Activated T-helper 17 cell treated with anti-CD3 and anti-CD28 coated beads, Interleukin-2, amount 50 U/mL, for 72 hours (primary cell): ENCODE data around the gene WWC2. TPM values are rescaled to one million over a fixed set of nuclear protein-coding genes. Genes with fewer than 3 reads are reported as not detected.

Source experiments
- ATAC-seq: fragments of 150-1000 bp; cut with Tn5 transposase; replicated peaks from 2 replicates; pipeline ENCODE4 v1.10.0; 2021; ENCODE audit warnings: mild to moderate bottlenecking, moderate library complexity
- H3K27ac Mint-ChIP-seq: one replicate; pipeline ENCODE4 v1.8.0; 2022; ENCODE audit warnings: mixed read lengths
- H3K27me3 Mint-ChIP-seq: one replicate; pipeline ENCODE4 v1.8.0; 2022; ENCODE audit warnings: mixed read lengths
- H3K36me3 Mint-ChIP-seq: one replicate; pipeline ENCODE4 v1.8.0; 2022; ENCODE audit warnings: low read depth, mild to moderate bottlenecking, mixed read lengths
- H3K4me1 Mint-ChIP-seq: one replicate; pipeline ENCODE4 v1.8.0; 2022; ENCODE audit warnings: mixed read lengths
- H3K4me3 Mint-ChIP-seq: one replicate; pipeline ENCODE4 v1.8.0; 2022; ENCODE audit warnings: mild to moderate bottlenecking, mixed read lengths
- H3K9me3 Mint-ChIP-seq: one replicate; pipeline ENCODE4 v1.8.0; 2022; ENCODE audit warnings: mixed read lengths
- total RNA-seq, 2 donors: library from RNA; stranded (reverse); gene quantifications; one replicate each; pipeline ENCODE4 v1.2.3, GENCODE V29; 2022

Gene WWC2
- total RNA-seq, 2 donors from 2014 or later, result 0.76 to 11.9 TPM

- Mint-ChIP-seq H3K36me3 (no peaks in the 10 kb centered on the region), H3K4me3 (no peak overlapping the region), H3K27ac (no peak overlapping the region), H3K9me3 (no peaks in the 10 kb centered on the region), H3K27me3 (no peaks in the 10 kb centered on the region), H3K4me1 (no peaks in the 10 kb centered on the region)
- no peak for ATAC-seq
Measured at GRCh38 chr4:183202523-183202922, 103.5 kb downstream of the WWC2 start.

- Mint-ChIP-seq H3K27ac (no peak overlapping the region), H3K4me3 (no peak overlapping the region), H3K27me3 (no peaks in the 10 kb centered on the region), H3K4me1 (no peaks in the 10 kb centered on the region), H3K36me3 (no peaks in the 10 kb centered on the region), H3K9me3 (no peaks in the 10 kb centered on the region)
- ATAC-seq, result no peak
Measured at GRCh38 chr4:183204793-183205192, 105.7 kb downstream of the WWC2 start.

GRCh38 chr4:183205193-183205592, 106.1 kb downstream of the WWC2 start:
- Mint-ChIP-seq H3K4me1 (no peaks in the 10 kb centered on the region), H3K27ac (no peak overlapping the region), H3K27me3 (no peaks in the 10 kb centered on the region), H3K36me3 (no peaks in the 10 kb centered on the region), H3K4me3 (no peak overlapping the region), H3K9me3 (no peaks in the 10 kb centered on the region)
- no peak for ATAC-seq

GRCh38 chr4:183205709-183206108, 106.7 kb downstream of the WWC2 start:
- H3K4me3 Mint-ChIP-seq, result no peak overlapping the region
- ATAC-seq, result no peak
- no peaks in the 10 kb centered on the region for H3K36me3 Mint-ChIP-seq
- H3K27ac Mint-ChIP-seq, result no peak overlapping the region
- no peaks in the 10 kb centered on the region for H3K9me3 Mint-ChIP-seq
- H3K27me3 Mint-ChIP-seq, result no peaks in the 10 kb centered on the region
- no peaks in the 10 kb centered on the region for H3K4me1 Mint-ChIP-seq

DNA sequence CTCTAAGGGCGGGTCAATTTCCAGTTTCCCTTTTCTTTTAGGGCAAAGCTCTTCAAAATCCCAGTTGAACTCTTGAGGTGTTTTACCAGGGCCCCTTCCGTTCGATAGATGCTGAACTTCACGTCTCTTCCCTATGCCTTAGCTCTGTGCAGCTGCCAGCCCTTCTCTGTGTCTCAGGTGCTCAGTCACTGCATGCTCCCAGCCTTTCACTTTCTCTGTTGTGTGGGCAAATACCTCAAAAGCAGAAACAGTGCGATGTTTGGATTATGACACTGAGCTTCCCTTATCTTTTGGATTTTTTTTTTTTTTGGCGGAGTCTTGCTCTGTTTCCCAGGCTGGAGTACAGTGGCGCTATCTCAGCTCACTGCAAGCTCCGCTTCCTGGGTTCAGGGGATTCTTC, 112.5 kb downstream of the WWC2 start:
- Mint-ChIP-seq H3K9me3 (no peaks in the 10 kb centered on the region), H3K4me3 (no peak overlapping the region), H3K27me3 (no peaks in the 10 kb centered on the region), H3K36me3 (no peaks in the 10 kb centered on the region), H3K4me1 (no peaks in the 10 kb centered on the region), H3K27ac (no peak overlapping the region)
- ATAC-seq, result no peak

GRCh38 chr4:183213996-183214395, 114.9 kb downstream of the WWC2 start:
- Mint-ChIP-seq H3K9me3 (no peaks in the 10 kb centered on the region), H3K36me3 (no peaks in the 10 kb centered on the region), H3K27ac (no peak overlapping the region), H3K4me3 (no peak overlapping the region), H3K4me1 (no peaks in the 10 kb centered on the region), H3K27me3 (no peaks in the 10 kb centered on the region)
- no peak for ATAC-seq

DNA sequence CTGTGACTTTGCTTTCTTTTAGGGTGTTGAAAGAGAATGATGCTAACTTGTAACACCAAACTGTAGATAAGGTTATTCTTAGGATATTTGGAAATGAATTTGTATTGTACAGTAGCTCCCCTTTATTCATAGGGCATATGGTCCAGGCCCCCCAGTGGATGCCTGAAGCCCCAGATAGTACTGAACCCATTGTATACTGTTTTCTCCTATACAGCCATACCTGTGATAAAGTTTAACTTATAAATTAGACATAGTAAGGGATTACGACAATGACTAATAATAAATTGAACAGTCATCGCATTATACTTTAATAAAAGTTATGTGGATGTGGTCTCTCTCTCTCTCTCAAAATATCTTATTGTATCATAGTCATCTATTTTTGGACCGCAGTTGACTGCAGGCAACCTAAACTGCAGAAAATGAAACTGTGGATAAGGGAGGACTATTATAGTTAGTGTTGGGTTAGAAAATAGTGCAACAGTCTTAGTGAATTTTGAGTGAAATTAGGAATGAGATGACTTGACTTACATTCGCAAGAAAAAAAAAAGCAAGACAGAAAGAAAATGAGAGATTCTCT, 115.9 kb downstream of the WWC2 start:
- no peaks in the 10 kb centered on the region for H3K36me3 Mint-ChIP-seq
- no peaks in the 10 kb centered on the region for H3K27me3 Mint-ChIP-seq
- ATAC-seq, result no peak
- no peak overlapping the region for H3K4me3 Mint-ChIP-seq
- no peaks in the 10 kb centered on the region for H3K4me1 Mint-ChIP-seq
- no peaks in the 10 kb centered on the region for H3K9me3 Mint-ChIP-seq
- H3K27ac Mint-ChIP-seq, result no peak overlapping the region

DNA sequence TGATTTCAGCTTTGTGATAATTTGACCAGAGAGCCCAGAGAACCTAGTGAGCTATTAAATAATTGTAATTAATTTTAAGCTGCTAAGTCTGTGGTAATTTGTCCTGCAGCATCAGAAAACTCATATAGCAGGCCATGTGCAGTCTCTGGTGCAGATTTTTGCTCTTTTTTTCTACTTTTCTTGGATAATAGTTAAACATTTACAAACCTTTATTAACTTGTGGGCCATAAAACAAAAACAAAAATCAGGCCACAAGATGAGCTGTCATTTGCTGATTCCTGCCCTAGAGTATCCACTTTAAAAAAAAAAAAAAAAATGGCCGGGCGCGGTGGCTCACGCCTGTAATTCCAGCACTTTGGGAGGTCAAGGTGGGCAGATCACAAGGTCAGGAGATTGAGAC, 121.2 kb downstream of the WWC2 start:
- no peak overlapping the region for H3K27ac Mint-ChIP-seq
- no peaks in the 10 kb centered on the region for H3K36me3 Mint-ChIP-seq
- no peaks in the 10 kb centered on the region for H3K27me3 Mint-ChIP-seq
- no peaks in the 10 kb centered on the region for H3K4me1 Mint-ChIP-seq
- H3K4me3 Mint-ChIP-seq, result no peak overlapping the region
- ATAC-seq, result no peak
- H3K9me3 Mint-ChIP-seq, result no peaks in the 10 kb centered on the region

GRCh38 chr4:183223053-183223452, 124.0 kb downstream of the WWC2 start:
- Mint-ChIP-seq H3K4me1 (no peaks in the 10 kb centered on the region), H3K9me3 (no peaks in the 10 kb centered on the region), H3K27me3 (no peaks in the 10 kb centered on the region), H3K36me3 (no peaks in the 10 kb centered on the region), H3K27ac (no peak overlapping the region), H3K4me3 (no peak overlapping the region)
- ATAC-seq, result no peak

DNA sequence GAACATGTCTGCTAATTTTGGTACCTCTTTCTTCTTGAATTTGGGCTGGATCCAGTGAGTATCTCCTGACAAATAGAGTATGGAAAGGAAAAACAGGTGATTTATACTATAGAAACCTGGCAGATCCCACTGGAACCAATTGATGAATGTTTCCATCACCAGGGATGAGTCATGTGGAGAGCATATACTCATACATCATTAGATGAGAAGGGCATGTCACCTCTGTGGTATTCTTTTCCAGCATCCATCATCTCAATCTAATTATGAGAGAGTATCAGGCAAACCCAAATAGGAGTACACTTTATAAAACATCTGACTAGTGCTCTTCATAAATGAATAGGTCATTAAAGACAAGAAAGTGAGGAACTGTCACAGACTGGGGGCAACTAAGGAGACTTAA, 130.3 kb downstream of the WWC2 start:
- H3K27ac Mint-ChIP-seq, result no peak overlapping the region
- H3K27me3 Mint-ChIP-seq, result no peaks in the 10 kb centered on the region
- no peaks in the 10 kb centered on the region for H3K4me1 Mint-ChIP-seq
- H3K4me3 Mint-ChIP-seq, result no peak overlapping the region
- no peaks in the 10 kb centered on the region for H3K9me3 Mint-ChIP-seq
- no peaks in the 10 kb centered on the region for H3K36me3 Mint-ChIP-seq
- no peak for ATAC-seq

DNA sequence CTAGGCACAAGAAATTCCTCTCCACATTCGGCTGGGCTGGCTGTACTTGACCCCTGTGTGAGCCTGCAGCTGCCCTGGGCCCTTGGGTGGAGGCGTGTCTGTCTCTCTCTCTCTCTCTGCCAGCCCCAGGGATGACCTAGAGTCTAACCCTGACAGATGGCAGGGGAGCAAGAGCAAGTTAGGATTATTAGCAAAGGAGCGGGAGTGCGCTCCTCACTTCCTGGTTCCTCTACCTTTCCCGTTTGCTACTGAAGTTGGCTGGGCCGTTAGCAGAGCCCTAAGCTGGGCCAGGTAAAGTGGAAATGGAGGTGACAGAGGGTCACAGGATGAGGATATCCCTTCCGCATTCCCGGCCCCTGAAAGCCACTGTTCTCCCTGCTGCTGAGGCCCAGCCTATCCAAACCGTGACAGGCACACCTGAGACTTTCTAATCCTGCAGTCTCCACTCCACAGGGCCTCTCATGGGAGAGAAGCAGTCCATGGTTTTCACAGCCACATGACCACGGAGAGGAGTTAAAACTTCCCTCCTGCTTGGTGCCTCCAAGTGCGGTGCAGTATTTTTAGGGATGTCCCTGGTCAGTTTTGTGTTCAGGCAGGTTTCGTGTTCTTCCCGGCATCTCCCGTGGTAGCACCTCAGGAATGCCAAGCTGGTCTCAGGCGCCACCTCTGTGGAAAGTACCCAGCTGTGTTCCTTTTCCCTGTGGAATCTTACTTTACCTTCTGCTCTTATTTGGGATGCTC, 141.7 kb downstream of the WWC2 start:
- H3K27me3 Mint-ChIP-seq, result no peaks in the 10 kb centered on the region
- ATAC-seq, result no peak
- H3K4me3 Mint-ChIP-seq, result no peak overlapping the region
- no peaks in the 10 kb centered on the region for H3K9me3 Mint-ChIP-seq
- H3K4me1 Mint-ChIP-seq, result no peaks in the 10 kb centered on the region
- H3K36me3 Mint-ChIP-seq, result peaks cover 5% of the 10 kb centered on the region
- H3K27ac Mint-ChIP-seq, result no peak overlapping the region

DNA sequence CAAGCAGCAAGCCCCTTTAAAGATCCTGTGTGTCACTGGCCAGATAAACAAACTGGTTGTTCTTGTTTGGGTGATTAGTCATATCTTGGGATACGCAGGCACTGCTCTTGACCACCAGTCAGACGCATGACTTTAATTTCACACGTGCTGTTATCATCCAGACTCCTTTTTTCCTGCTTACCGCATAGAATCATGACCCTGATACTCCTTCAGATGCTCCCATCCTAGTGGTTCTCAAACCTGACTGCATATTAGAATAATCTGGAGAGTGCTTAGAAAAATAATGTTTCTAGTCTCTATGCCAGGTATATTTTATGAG, 142.2 kb downstream of the WWC2 start:
- H3K36me3 Mint-ChIP-seq, result peaks cover 5% of the 10 kb centered on the region
- no peak overlapping the region for H3K4me3 Mint-ChIP-seq
- ATAC-seq, result no peak
- H3K4me1 Mint-ChIP-seq, result no peaks in the 10 kb centered on the region
- H3K9me3 Mint-ChIP-seq, result no peaks in the 10 kb centered on the region
- H3K27me3 Mint-ChIP-seq, result no peaks in the 10 kb centered on the region
- H3K27ac Mint-ChIP-seq, result no peak overlapping the region

GRCh38 chr4:183241721-183242151, 142.7 kb downstream of the WWC2 start:
- Mint-ChIP-seq H3K4me1 (no peaks in the 10 kb centered on the region), H3K27ac (no peak overlapping the region), H3K9me3 (no peaks in the 10 kb centered on the region), H3K36me3 (peaks cover 5% of the 10 kb centered on the region), H3K4me3 (no peak overlapping the region), H3K27me3 (no peaks in the 10 kb centered on the region)
- ATAC-seq, result no peak

DNA sequence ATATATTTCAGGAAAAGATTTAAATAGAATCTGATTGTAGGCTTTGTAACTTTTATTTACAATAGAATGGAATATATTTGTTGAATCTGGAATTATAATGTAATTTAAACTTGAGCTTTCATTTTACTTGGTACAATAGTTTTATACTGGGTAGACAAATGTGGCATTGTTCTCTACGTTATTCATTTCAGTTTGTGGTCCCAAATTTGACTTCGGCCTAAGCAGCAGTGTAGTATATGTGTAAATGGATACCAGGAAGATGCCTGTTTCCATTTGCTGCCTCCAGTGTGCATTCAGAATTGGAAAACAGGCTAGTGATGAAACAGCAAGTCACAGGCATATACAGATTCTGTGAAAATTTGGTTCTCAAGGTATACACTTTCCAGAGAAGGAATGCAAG, 143.2 kb downstream of the WWC2 start:
- no peak for ATAC-seq
- no peak overlapping the region for H3K27ac Mint-ChIP-seq
- H3K4me1 Mint-ChIP-seq, result no peaks in the 10 kb centered on the region
- H3K4me3 Mint-ChIP-seq, result no peak overlapping the region
- no peaks in the 10 kb centered on the region for H3K9me3 Mint-ChIP-seq
- no peaks in the 10 kb centered on the region for H3K27me3 Mint-ChIP-seq
- peaks cover 5% of the 10 kb centered on the region for H3K36me3 Mint-ChIP-seq

DNA sequence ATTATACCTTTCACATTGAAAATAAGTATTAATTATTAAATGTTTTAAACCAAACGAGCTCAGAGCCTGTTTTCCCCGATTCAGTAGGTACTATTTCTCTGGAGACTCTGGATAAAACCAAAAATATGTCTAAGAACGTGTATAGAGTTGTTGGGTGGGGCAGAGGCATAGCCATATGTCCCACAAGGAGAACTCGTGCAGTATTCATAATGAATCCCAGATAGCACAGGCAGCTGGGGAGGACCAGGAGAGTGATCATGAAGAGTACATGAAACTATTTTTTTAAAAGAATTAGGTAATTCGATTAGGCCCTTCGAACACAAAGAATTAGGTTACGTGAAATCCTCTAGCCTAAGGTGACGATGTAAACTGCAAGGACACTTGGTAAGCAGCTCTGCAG, 145.0 kb downstream of the WWC2 start:
- no peak for ATAC-seq
- H3K27me3 Mint-ChIP-seq, result no peaks in the 10 kb centered on the region
- no peak overlapping the region for H3K27ac Mint-ChIP-seq
- H3K9me3 Mint-ChIP-seq, result no peaks in the 10 kb centered on the region
- no peak overlapping the region for H3K4me3 Mint-ChIP-seq
- peaks cover 5% of the 10 kb centered on the region for H3K36me3 Mint-ChIP-seq
- no peaks in the 10 kb centered on the region for H3K4me1 Mint-ChIP-seq

DNA sequence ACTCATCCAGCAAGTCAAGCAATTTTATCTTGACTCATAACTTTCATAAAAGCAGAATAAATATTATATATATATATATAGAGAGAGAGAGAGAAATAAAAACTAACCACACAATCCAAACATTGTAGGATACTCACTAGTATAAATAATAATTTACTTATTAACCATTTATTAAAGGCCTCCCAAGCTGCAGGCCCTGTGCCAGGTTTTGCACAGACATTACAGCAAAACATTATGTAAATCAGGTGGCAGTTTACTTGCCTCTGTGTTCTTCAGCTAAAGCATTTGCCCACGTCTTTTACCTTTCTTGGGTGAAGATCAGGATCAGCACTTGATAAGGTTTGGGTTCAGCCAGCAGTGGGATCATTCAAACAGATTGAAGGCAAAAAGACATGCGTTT, 145.4 kb downstream of the WWC2 start:
- no peak overlapping the region for H3K4me3 Mint-ChIP-seq
- H3K36me3 Mint-ChIP-seq, result peaks cover 5% of the 10 kb centered on the region
- no peak overlapping the region for H3K27ac Mint-ChIP-seq
- no peak for ATAC-seq
- no peaks in the 10 kb centered on the region for H3K27me3 Mint-ChIP-seq
- no peaks in the 10 kb centered on the region for H3K9me3 Mint-ChIP-seq
- no peaks in the 10 kb centered on the region for H3K4me1 Mint-ChIP-seq
